Left colon (tissue), 2 donors: ENCODE measurements around the gene TMEM123. TPM values are rescaled to one million over a fixed set of nuclear protein-coding genes. Genes with fewer than 3 reads are reported as not detected.

Experiments
- ATAC-seq: fragments of 200-7000 bp; cut with Tn5 transposase; one replicate; pipeline ENCODE4 v1.9.1; 2020; ENCODE audit warnings: mild to moderate bottlenecking, moderate library complexity
- DNase-seq, 2 donors: peaks; one replicate each; pipeline ENCODE4 v3.0.0-alpha.2; 2020
- intact Hi-C, 2 donors: fragments of 100-400 bp; cut with DNase I in 1 of 2; cut with micrococcal nuclease in 1 of 2; formaldehyde crosslinking; loops; one replicate each; pipeline versions ENCODE4 v1.11.2 to v1.14.0; 2022; cut with DNase I, micrococcal nuclease
- total RNA-seq, 2 donors: library from RNA; stranded (reverse); fragmentation: NEBNext Ultra II Directional; extraction: Animal tissue kit (Norgen Biotek cat#: 25700); gene quantifications; one replicate each; pipeline ENCODE4 v1.2.1, GENCODE V29; 2021
- donor health status: DM: no; HTN: no; CAD: no.
- donor health status: DM: yes; HTN: yes; CAD: no.

TMEM123 gene
- total RNA-seq, 2 donors from 2014 or later: 105 to 114 TPM

GRCh38 chr11:102408339-102408738, 44.2 kb downstream of the TMEM123 start:
- DNase-seq: no peak
- intact Hi-C loops: no loop called here
- no peak for ATAC-seq

- ATAC-seq: no peak
- intact Hi-C loops: no loop called here
- no peak for DNase-seq
Measured at GRCh38 chr11:102407901-102408300, 44.7 kb downstream of the TMEM123 start.

DNA sequence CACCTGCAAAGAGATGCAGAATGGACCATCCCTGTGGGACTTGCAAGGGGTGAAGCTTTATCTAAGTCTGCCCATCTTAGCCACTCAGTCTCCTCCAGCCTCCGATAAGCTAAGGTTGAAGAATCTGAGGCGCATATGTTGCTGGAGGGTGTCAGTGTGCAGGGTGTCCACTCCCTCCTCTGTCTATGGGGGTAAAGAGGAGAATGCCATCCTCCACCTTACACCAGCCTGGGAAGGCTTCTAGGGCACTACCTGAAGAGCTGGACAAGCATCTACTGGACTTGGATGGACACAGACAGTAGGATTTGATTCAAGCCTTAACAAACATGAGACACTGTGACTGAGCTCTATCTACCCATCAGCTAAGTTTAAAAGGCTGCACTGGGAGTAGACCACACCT, 46.5 kb downstream of the TMEM123 start:
- intact Hi-C loops: no loop called here
- no peak for DNase-seq
- no peak for ATAC-seq

DNA sequence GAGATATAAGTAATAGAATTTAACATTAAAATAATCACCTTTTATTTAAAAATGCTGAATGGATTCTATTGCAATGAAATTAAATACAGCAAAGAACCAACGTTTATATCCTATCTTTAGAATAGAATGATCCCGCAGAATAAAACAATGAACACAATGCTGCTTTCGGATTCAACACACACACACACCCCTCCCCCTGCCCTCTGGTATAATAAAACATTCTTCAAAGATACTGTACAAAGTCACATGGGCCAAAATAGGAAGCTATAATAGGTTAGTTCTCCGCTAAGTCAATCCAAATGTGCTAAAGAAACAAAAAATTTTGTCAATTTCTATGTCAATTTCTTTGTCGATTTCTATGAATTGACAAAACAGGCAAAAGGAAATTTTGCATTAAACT, 47.1 kb downstream of the TMEM123 start:
- DNase-seq (no peak), ATAC-seq (no peak)
- intact Hi-C loops: no loop called here

- no peak for ATAC-seq
Measured at GRCh38 chr11:102402548-102402947, 50.0 kb downstream of the TMEM123 start.

DNA sequence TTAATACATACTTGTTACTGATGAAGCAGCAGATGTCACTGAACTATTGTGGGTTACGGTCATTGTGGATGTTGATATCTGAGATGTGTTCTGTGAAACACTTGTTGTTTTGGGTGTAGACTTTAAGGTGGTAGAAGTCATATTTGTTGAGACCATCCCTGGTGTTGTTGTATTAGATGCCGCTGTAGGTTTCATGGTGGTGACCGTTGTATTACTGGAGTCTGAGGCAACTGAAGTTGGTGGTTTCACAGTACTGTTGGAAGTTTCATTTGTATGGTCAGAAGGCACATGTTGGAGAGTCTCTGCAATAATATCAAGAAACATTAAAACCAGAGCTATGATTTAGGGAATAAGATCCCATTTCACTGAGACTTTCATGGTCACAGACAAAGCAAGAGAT, 50.7 kb downstream of the TMEM123 start:
- no peak for DNase-seq
- intact Hi-C loops: no loop called here
- no peak for ATAC-seq

More at GRCh38 chr11:102402548-102402947, 50.0 kb downstream of the TMEM123 start:
- intact Hi-C loops: no loop called here
- no peak for DNase-seq

DNA sequence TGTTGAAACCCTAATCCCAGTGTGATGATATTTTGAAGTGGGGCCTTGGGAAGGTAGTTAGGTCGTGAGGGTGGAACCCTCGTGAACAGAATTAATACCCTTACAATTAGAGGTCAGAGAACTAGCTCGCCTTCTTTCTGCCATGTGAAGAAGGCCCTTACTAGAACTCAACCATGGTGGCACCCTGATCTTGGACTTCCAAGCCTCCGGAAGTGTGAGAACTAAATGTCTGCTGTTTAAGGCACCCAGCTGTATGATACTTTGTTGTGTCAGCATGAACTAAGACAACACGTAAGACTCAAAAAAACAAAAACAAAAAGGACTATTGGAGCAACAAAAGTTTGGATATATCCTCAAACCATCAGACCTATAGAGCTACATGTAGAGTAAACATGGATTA, 52.0 kb downstream of the TMEM123 start:
- intact Hi-C loops: no loop called here
- no peak for ATAC-seq
- DNase-seq: no peak

DNA sequence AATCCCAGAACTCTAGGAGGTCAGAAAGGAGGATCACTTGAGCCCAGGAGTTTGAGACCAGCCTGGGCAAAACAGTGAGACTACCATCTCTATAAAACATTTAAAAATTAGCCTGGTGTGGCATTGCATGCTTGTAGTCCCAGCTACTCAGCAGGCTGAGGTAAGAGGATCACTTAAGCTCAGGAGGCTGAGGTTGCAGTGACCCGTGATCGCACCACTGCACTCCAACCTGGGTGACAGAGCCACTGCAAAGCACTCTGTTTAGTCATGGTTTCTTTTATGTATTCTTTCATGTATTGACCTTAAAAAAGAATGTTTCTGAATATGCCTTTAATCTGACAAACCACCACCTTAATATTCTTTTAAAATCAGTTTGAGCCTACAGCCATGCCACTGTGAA, 53.4 kb downstream of the TMEM123 start:
- DNase-seq (no peak), ATAC-seq (no peak)
- intact Hi-C loops: loop anchor here in 1 of 2 donors (10.0 kb wide), 1 partner anchor 96 kb away; no protein-coding TSS in a partner anchor

GRCh38 chr11:102398297-102398696, 54.3 kb downstream of the TMEM123 start:
- ATAC-seq (no peak), DNase-seq (no peak)
- intact Hi-C loops: loop anchor here in 1 of 2 donors (10.0 kb wide), 1 partner anchor 97 kb away; no protein-coding TSS in a partner anchor

DNA sequence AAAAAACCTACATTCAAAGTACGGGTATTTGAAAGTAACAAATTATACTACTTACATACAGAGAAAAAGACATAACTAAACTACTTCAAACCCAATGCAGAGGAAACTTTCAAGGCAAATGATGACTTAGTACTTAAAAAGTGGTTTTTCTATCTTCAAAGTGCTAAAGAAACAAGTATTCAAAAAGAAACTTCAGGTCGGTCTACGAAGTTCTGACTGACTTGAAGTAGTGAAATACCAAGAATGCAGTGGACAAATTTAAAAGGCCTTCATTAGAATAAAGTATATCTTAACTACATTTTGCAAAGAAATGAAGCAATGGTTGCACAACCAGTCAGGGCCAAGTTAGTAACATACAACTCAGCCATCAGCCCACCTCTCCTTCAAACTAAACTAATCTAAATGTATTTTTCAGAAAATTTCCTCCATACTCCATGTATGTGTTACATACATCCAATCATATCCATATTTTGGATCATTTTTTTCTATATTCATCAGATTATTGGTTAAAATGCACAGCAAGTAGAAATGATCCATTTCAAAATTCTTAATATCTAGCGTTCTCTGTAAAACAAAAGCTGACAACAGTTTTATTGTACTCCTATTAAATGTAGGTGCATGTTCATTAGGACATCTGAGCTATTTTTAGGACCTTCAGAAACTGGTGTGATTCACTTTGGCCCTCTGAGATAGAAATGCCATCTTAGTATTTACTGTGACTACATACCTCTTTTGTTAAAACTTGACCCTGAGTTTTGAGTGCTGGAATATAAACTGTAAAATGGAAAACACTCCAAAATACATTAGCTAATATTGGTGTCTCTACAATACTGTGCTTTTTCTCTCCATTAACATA, 55.6 kb downstream of the TMEM123 start:
- intact Hi-C loops: loop anchor here in 1 of 2 donors (10.0 kb wide), 1 partner anchor 98 kb away; no protein-coding TSS in a partner anchor
- ATAC-seq (no peak), DNase-seq (no peak)

GRCh38 chr11:102395720-102396393, 56.7 kb downstream of the TMEM123 start:
- no peak for DNase-seq
- ATAC-seq: no peak
- intact Hi-C loops: loop anchor here in 1 of 2 donors (10.0 kb wide), 1 partner anchor 99 kb away; no protein-coding TSS in a partner anchor

DNA sequence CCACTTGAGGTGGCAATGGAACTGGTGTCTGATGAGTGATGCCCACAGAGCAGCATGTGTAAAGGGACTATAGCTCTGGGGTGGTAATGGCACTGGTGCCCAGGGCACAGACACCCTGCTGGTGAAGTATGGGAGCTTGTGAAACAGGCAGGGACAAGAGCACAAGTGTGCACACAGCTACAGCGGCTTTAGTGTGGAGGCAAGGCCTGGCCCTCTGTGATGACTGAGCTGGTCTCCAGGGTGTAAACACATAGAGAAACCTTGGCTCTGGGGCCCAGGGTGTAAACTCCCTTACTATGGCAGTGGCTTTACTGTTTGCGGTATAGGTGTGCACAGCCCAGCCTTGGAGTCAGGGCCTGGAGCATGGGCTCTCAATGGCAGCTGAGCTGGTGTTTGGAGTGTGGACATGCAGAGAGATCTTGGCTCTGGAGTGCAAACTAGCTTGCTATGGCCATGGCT, 59.3 kb downstream of the TMEM123 start:
- intact Hi-C loops: loop anchor here in 1 of 2 donors (10.0 kb wide), 1 partner anchor 102 kb away; no protein-coding TSS in a partner anchor
- DNase-seq: no peak
- peak; percentile 8 for ATAC-seq

- intact Hi-C loops: loop anchor here in 1 of 2 donors (10.0 kb wide), 1 partner anchor 103 kb away; no protein-coding TSS in a partner anchor
- no peak for ATAC-seq
- DNase-seq: no peak
Measured at GRCh38 chr11:102391549-102392237, 60.9 kb downstream of the TMEM123 start.

DNA sequence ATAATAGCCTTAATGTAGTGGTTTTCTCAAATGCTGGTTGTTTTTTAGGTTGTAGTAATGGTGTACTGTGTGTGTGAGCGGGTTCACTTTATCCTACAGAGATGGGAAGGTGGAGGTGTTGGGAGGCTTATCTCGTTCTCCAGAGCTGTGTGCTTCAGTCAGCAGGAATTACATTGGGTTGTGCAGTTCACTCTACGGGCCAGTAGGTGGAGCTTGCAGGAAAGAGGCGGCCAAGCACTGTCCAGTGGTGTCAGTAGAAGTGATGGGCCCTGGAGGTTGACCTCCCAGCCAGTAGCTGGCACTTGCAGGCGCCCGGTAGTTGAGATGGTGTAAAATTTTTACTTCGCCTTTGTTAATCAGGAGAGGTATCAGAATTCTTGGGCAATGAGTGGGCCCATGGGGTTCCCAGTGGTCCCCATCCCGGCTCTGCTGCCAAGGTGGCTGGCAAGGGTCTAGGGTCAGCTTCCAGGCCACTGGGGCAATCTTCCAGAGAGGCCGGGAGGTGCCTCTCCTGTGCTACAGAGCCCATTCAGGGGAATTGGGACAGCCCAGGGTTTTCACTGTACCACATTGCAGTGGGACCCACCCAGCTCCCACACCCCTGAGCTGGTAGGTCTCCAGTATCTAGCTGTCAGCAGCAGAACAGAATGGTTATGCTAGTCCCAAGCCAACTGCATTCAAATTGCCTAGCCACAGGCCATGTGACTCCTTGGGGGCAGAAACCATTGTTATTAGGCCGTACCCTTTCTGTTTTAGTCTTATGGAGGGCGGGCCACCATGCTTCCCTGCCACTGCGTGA, 61.7 kb downstream of the TMEM123 start:
- peak; percentile 58 to 72 for DNase-seq
- intact Hi-C loops: loop anchor here in 1 of 2 donors (10.0 kb wide), 1 partner anchor 104 kb away; no protein-coding TSS in a partner anchor
- peak; percentile 90 for ATAC-seq

GRCh38 chr11:102389253-102389652, 63.3 kb downstream of the TMEM123 start:
- intact Hi-C loops: no loop called here
- DNase-seq: no peak
- ATAC-seq: no peak

DNA sequence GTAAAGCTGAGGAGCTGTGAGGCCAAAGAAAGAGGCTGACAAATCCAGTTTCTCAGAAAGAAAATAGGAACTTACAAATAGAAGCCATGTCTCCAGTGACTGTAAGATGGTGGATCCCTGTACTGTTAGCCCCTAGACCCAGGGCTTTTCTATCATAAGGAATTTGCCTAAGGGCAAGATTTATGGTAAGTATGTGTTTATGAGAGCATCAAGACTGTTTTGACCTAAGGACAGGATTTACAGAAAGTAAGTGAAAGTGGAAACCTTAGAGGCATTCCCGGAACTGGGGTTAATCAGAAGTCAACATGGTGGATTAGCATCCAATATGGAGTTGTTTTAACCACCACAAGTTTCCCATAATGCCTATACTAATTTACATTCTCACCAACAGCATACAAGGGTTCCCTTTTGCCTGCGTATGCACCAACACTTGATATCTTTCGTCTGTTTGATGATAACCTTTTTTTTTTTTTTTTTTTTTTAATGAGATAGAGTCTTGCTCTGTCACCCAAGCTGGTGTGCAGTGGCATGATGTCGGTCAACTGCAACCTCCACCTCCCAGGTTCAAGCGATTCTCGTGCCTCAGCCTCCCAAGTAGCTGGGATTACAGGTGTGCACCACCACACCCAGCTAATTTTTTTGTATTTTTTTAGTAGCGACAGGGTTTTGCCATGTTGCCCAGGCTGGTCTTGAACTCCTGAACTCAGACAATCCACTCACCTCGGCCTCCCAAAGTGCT, 65.4 kb downstream of the TMEM123 start:
- ATAC-seq: no peak
- intact Hi-C loops: no loop called here

DNA sequence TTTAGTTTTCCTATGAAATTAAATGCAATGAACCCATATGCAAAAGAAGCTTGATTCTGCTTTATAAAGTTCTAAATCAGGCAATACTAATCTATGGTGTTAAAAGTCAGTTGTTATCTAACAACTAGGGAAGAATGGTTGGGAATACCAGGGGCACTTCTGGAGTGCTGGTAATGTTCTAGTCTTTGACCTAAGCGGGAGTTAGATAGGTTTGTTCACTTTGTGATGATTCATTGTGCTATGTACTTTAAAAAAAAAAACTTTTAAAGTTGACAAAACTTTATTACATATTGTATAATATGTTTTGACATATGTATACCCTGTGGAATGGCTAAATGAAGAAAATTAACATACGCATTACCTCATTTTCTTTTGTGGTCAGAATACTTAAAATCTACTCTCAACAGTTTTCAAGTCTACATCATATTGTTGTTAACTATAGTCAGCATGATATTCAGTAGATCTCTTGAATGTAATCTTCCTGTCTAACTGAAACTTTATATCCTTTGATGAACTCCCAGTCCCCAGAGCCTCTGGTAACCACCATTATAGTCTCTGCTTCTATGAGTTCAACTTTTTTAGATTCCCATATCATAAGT, 66.3 kb downstream of the TMEM123 start:
- intact Hi-C loops: no loop called here
- ATAC-seq (peak; percentile 37), DNase-seq (no peak)

More for the DNA sequence above, 65.4 kb downstream of the TMEM123 start:
- DNase-seq: no peak
